Osteoblast (primary cell): ENCODE measurements around the gene MYOG. TPM values are rescaled to one million over a fixed set of nuclear protein-coding genes. Genes with fewer than 3 reads are reported as not detected.

ENCODE experiments used
- DNase-seq: peaks from one replicate; pipeline ENCODE4 v3.0.0; 2011; ENCODE audit warnings: low spot score, mixed read lengths; ENCODE audit not compliant: insufficient read length; ENCODE audit errors: missing footprints
- H2AFZ ChIP-seq: 2 replicates; pipeline ENCODE4 v1.6.0; 2011; ENCODE audit warnings: mild to moderate bottlenecking, low read length
- H3K27ac ChIP-seq: 2 replicates; pipeline ENCODE4 v1.5.1; 2011; ENCODE audit warnings: mild to moderate bottlenecking, low read depth, low read length, moderate library complexity
- H3K27me3 ChIP-seq: 2 replicates; pipeline ENCODE4 v1.6.0; 2012; ENCODE audit warnings: mild to moderate bottlenecking, control low read depth, inconsistent platforms, low read length, moderate library complexity; ENCODE audit not compliant: insufficient read depth
- H3K36me3 ChIP-seq: 2 replicates; pipeline ENCODE4 v1.5.1; 2011; ENCODE audit warnings: mild to moderate bottlenecking, low read length, control low read depth, moderate library complexity; ENCODE audit not compliant: insufficient read depth
- H3K4me1 ChIP-seq: 2 replicates; pipeline ENCODE4 v1.5.1; 2011; ENCODE audit warnings: mild to moderate bottlenecking, low read length, control low read depth, moderate library complexity; ENCODE audit not compliant: insufficient read depth
- H3K4me2 ChIP-seq: 2 replicates; pipeline ENCODE4 v1.6.0; 2011; ENCODE audit warnings: mild to moderate bottlenecking, low read length; ENCODE audit not compliant: insufficient read depth
- H3K4me3 ChIP-seq: fragments of 200-600 bp; sonication (generic); 3 replicates; pipeline ENCODE4 v1.5.1; 2012; ENCODE audit warnings: mild to moderate bottlenecking, low read length, inconsistent platforms; ENCODE audit not compliant: insufficient read depth
- H3K79me2 ChIP-seq: 2 replicates; pipeline ENCODE4 v1.6.0; 2012; ENCODE audit warnings: mild to moderate bottlenecking, low read length, control low read depth, inconsistent platforms; ENCODE audit not compliant: insufficient read depth
- H3K9me3 ChIP-seq: 2 replicates; pipeline ENCODE4 v1.5.1; 2011; ENCODE audit warnings: low read depth, low read length, control low read depth
- H4K20me1 ChIP-seq: 2 replicates; pipeline ENCODE4 v1.6.0; 2012; ENCODE audit warnings: mild to moderate bottlenecking, low read length, control low read depth; ENCODE audit not compliant: insufficient read depth
- CTCF ChIP-seq: IDR thresholded peaks from 2 replicates; pipeline ENCODE4 v1.5.1; 2011; ENCODE audit warnings: mild to moderate bottlenecking, low read depth, low read length, moderate library complexity; ENCODE audit errors: extremely low read depth
- total RNA-seq: library from RNA; depleted of rRNA; stranded (reverse); fragments of >200 nt; gene quantifications from 2 replicates; pipeline ENCODE4 v1.2.3, GENCODE V29; 2012

MYOG gene
- total RNA-seq, 1 donor = not detected

- H3K4me1 ChIP-seq = no peaks in the 10 kb centered on the region
- H3K79me2 ChIP-seq = no peaks in the 10 kb centered on the region
- no peaks in the 10 kb centered on the region for H4K20me1 ChIP-seq
- DNase-seq = peak; percentile 86
- no peaks in the 10 kb centered on the region for H3K36me3 ChIP-seq
- peaks cover 46% of the 10 kb centered on the region for H3K27me3 ChIP-seq
- H3K4me3 ChIP-seq = no peak overlapping the region
- peak; percentile 51 for TF ChIP-seq CTCF
- no peaks in the 10 kb centered on the region for H3K9me3 ChIP-seq
- no peak overlapping the region for H2AFZ ChIP-seq
- H3K4me2 ChIP-seq = no peak overlapping the region
- no peak overlapping the region for H3K27ac ChIP-seq
Measured at GRCh38 chr1:203084588-203085527, 954 bp downstream of the MYOG start.

GRCh38 chr1:203083463-203083921 is 2.3 kb downstream of the MYOG start:
- peaks cover 41% of the 10 kb centered on the region for H3K27me3 ChIP-seq
- TF ChIP-seq CTCF = no peak
- H3K9me3 ChIP-seq = no peaks in the 10 kb centered on the region
- no peaks in the 10 kb centered on the region for H4K20me1 ChIP-seq
- no peak overlapping the region for H3K27ac ChIP-seq
- no peak overlapping the region for H3K4me2 ChIP-seq
- no peaks in the 10 kb centered on the region for H3K36me3 ChIP-seq
- H3K4me1 ChIP-seq = no peaks in the 10 kb centered on the region
- DNase-seq = peak; percentile 68
- no peaks in the 10 kb centered on the region for H3K79me2 ChIP-seq
- no peak overlapping the region for H2AFZ ChIP-seq
- no peak overlapping the region for H3K4me3 ChIP-seq

DNA sequence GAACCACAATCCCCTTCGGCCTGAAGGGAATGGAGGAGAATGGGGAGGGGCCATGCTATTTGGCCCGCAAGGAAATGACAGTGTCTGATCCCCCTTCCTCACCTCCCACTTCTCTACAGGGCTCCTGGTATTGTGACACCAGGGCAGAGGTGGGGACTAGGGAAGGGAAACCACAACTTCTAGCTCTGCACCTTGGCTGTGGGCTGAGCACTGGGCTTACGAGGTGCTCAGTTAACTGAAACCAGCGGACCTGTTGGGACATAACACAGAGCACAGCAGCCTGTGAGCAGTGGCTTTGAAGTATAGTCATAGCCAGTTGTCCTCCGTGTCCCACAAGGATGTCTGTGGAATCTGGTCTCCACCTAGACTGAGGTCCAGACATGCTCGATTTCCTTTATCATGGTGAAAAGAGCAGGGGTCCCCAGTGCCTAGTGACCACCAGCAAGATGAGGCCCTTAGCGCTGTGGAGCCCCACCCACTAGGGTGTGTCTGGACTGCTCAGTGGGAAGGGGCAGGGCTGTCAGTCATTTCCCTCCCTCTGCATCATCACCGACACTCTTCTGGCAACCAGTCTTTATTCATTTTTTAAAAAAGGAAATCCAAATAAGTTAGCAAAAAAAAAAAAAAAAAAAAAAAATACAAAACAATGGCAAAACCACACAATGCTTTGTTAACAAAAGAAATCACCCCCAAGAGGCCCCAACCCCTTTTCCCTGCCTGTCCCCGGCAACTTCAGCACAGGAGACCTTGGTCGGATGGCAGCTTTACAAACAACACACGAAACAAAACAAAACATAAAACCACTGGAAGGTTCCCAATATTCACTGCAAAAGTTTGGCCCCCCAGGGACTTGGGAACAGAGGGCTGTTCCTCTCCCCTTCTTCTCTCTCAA is 3.0 kb downstream of the MYOG start:
- no peak overlapping the region for H2AFZ ChIP-seq
- TF ChIP-seq CTCF = no peak
- no peak overlapping the region for H3K4me3 ChIP-seq
- no peaks in the 10 kb centered on the region for H4K20me1 ChIP-seq
- DNase-seq = peak; percentile 87
- no peak overlapping the region for H3K27ac ChIP-seq
- H3K4me2 ChIP-seq = no peak overlapping the region
- H3K79me2 ChIP-seq = no peaks in the 10 kb centered on the region
- H3K27me3 ChIP-seq = peaks cover 35% of the 10 kb centered on the region
- H3K9me3 ChIP-seq = no peaks in the 10 kb centered on the region
- no peaks in the 10 kb centered on the region for H3K4me1 ChIP-seq
- no peaks in the 10 kb centered on the region for H3K36me3 ChIP-seq

GRCh38 chr1:203082231-203082505 is 3.6 kb downstream of the MYOG start:
- no peaks in the 10 kb centered on the region for H3K4me1 ChIP-seq
- TF ChIP-seq CTCF = no peak
- peaks cover 35% of the 10 kb centered on the region for H3K27me3 ChIP-seq
- peak; percentile 84 for DNase-seq
- H3K4me2 ChIP-seq = no peak overlapping the region
- no peaks in the 10 kb centered on the region for H3K9me3 ChIP-seq
- no peaks in the 10 kb centered on the region for H4K20me1 ChIP-seq
- H2AFZ ChIP-seq = no peak overlapping the region
- no peak overlapping the region for H3K4me3 ChIP-seq
- no peak overlapping the region for H3K27ac ChIP-seq
- no peaks in the 10 kb centered on the region for H3K36me3 ChIP-seq
- H3K79me2 ChIP-seq = no peaks in the 10 kb centered on the region
